GM12891 (cell line): ENCODE results near the gene SLC25A36.

ENCODE experiments used
- POLR2A ChIP-seq: IDR thresholded peaks from 2 replicates; pipeline ENCODE4 v1.6.1; 2011; ENCODE audit warnings: low read depth, low read length, control low read depth
- POU2F2 ChIP-seq: IDR thresholded peaks from 2 replicates; pipeline ENCODE4 v1.6.1; 2011; ENCODE audit warnings: low read depth, mild to moderate bottlenecking, control low read depth, low read length, moderate library complexity
- TAF1 ChIP-seq: IDR thresholded peaks from 2 replicates; pipeline ENCODE4 v1.6.1; 2011; ENCODE audit warnings: low read depth, low read length, control low read depth

- TF ChIP-seq TAF1 = no peak
- no peak for TF ChIP-seq POU2F2
- TF ChIP-seq POLR2A = no peak
These were observed 54.2 kb downstream of the SLC25A36 start for GRCh38 chr3:140995881-140996280.
